HepG2 (cell line): ENCODE measurements around the gene ATP11C. TPM values are rescaled to one million over a fixed set of nuclear protein-coding genes. Genes with fewer than 3 reads are reported as not detected.

Experiments used
- ATAC-seq: fragments of 200-7000 bp; cut with Tn5 transposase; 3 replicates; pipeline ENCODE4 v1.9.1; 2020; ENCODE audit warnings: mild to moderate bottlenecking, moderate library complexity
- BruUV-seq: library from RNA; stranded (reverse); fragments of 400-500 nt; replicated peaks from 2 replicates; lab custom pipeline; 2021; lab: Mats Ljungman, UMichigan
- CTCF ChIA-PET: fragments of 300-600 bp; formaldehyde crosslinking; extraction: SDS; loops from one replicate; lab custom pipeline; 2021; ENCODE audit warnings: low total read pairs, inconsistent platforms, low intra/inter-chr PET ratio; lab: Yijun Ruan, JAX
- POLR2A ChIA-PET: fragments of 350-600 bp; sonication (Branson Sonifier 250); formaldehyde crosslinking; loops from one replicate; lab custom pipeline; 2020; ENCODE audit warnings: antibody characterized with exemption, inconsistent platforms; lab: Yijun Ruan, JAX
- DNase-seq: peaks from one replicate; pipeline ENCODE4 v3.0.0-alpha.2; 2015; ENCODE audit warnings: low spot score
- FAIRE-seq: peaks from 3 replicates; lab custom pipeline; 2011; peaks lifted over from hg19 to GRCh38; lab: Jason Lieb, UNC
- H2AFZ ChIP-seq: one replicate; pipeline ENCODE4 v1.6.1; 2011; ENCODE audit warnings: low read length, inconsistent platforms
- H3K27ac ChIP-seq: fragments of 300-600 bp; 3 replicates; pipeline ENCODE4 v1.8.0; 2011; ENCODE audit warnings: mixed run types, mild to moderate bottlenecking, mixed read lengths, low read length, inconsistent platforms; ENCODE audit not compliant: insufficient read depth; ENCODE audit errors: extremely low read length
- H3K27me3 ChIP-seq, 2 experiments: fragments of 200-600 bp in 1 of 2; 2 replicates in 1 of 2; 3 replicates in 1 of 2; pipeline versions ENCODE4 v1.6.0 to v1.8.0; 2011; ENCODE audit warnings: low read length in 2 of 2, mild to moderate bottlenecking in 2 of 2, moderate library complexity in 2 of 2, inconsistent platforms in 1 of 2; ENCODE audit not compliant: insufficient read depth in 2 of 2, control insufficient read depth in 1 of 2
- H3K36me3 ChIP-seq, 2 experiments: fragments of 200-600 bp in 1 of 2; replicated peaks in 1 of 2; 2 replicates in 1 of 2; 3 replicates in 1 of 2; pipeline versions ENCODE4 v1.5.1 to v1.8.0; 2011; ENCODE audit warnings: low read length in 2 of 2, inconsistent platforms in 1 of 2; ENCODE audit not compliant: insufficient read depth in 2 of 2, control insufficient read depth in 1 of 2
- H3K4me1 ChIP-seq: 2 replicates; pipeline ENCODE4 v1.5.1; 2012; ENCODE audit warnings: low read length, inconsistent platforms; ENCODE audit not compliant: insufficient read depth
- H3K4me2 ChIP-seq: 2 replicates; pipeline ENCODE4 v1.6.0; 2011; ENCODE audit warnings: low read depth, low read length, inconsistent platforms
- H3K4me3 ChIP-seq, 3 experiments: fragments of 200-600 bp in 1 of 3; sonication (generic), shearing (Covaris generic) in 1 of 3; replicated peaks in 1 of 3; 2 replicates each; pipeline ENCODE4 v1.5.1; 2011 to 2016; ENCODE audit warnings: low read length in 3 of 3, inconsistent platforms in 2 of 3, low read depth in 2 of 3, mild to moderate bottlenecking in 2 of 3, control low read depth in 1 of 3, mixed read lengths in 1 of 3; ENCODE audit not compliant: insufficient read depth in 1 of 3
- H3K79me2 ChIP-seq: one replicate; pipeline ENCODE4 v1.6.1; 2011; ENCODE audit warnings: low read length, inconsistent platforms; ENCODE audit not compliant: insufficient read depth
- H3K9ac ChIP-seq: 2 replicates; pipeline ENCODE4 v1.6.0; 2011; ENCODE audit warnings: mild to moderate bottlenecking, low read depth, low read length, inconsistent platforms; ENCODE audit not compliant: insufficient read depth
- H3K9me3 ChIP-seq: 2 replicates; pipeline ENCODE4 v1.5.1; 2012; ENCODE audit warnings: mild to moderate bottlenecking, low read length
- H4K20me1 ChIP-seq: 2 replicates; pipeline ENCODE4 v1.6.0; 2011; ENCODE audit warnings: inconsistent platforms, mild to moderate bottlenecking, low read length, moderate library complexity; ENCODE audit not compliant: insufficient read depth
- CBX2 ChIP-seq, 2 experiments: fragments of 200-600 bp in 1 of 2; sonication (generic); formaldehyde crosslinking in 1 of 2; IDR thresholded peaks; 2 replicates each; pipeline versions ENCODE4 v1.7.0 to v1.8.1; 2018 to 2022; ENCODE audit warnings: low read depth in 2 of 2, low read length in 1 of 2, mild to moderate bottlenecking in 1 of 2, missing genetic modification reagents in 1 of 2
- MBNL3 ChIP-seq: fragments of 250-450 bp; sonication (Bioruptor Pico); conservative IDR thresholded peaks from 2 replicates; pipeline ENCODE4 v1.8.0; 2022; ENCODE audit warnings: mild to moderate bottlenecking, inconsistent platforms
- NFE2L2 ChIP-seq: fragments of 150-350 bp; IDR thresholded peaks from 2 replicates; pipeline ENCODE4 v1.6.1; 2014; ENCODE audit warnings: low read length
- PHF21A ChIP-seq: sonication (generic); formaldehyde crosslinking; IDR thresholded peaks from 2 replicates; pipeline ENCODE4 v1.5.0; 2020; ENCODE audit warnings: mild to moderate bottlenecking, missing genetic modification reagents
- ZMYM3 ChIP-seq: sonication (generic); formaldehyde crosslinking; IDR thresholded peaks from 2 replicates; pipeline ENCODE4 v1.5.1; 2020; ENCODE audit warnings: mild to moderate bottlenecking, missing genetic modification reagents
- ZNF10 ChIP-seq: sonication (generic); formaldehyde crosslinking; IDR thresholded peaks from 2 replicates; pipeline ENCODE4 v1.4.0; 2020; ENCODE audit warnings: mild to moderate bottlenecking, low read depth, missing genetic modification reagents, borderline replicate concordance
- ZNF430 ChIP-seq: sonication (generic); formaldehyde crosslinking; IDR thresholded peaks from 2 replicates; pipeline ENCODE4 v1.9.0; 2021; ENCODE audit warnings: mild to moderate bottlenecking, missing genetic modification reagents
- ZNF747 ChIP-seq: sonication (generic); formaldehyde crosslinking; IDR thresholded peaks from 2 replicates; pipeline ENCODE4 v1.8.1; 2023; ENCODE audit warnings: missing genetic modification reagents, mild to moderate bottlenecking, borderline replicate concordance
- WGBS: methylation state at CpG from one replicate; pipeline ENCODE4 v1.1.6; 2017; ENCODE audit warnings: low lambda C conversion rate; 5-methylcytosine and 5-hydroxymethylcytosine counted together
- in situ Hi-C: cut with HindIII; loops from 2 replicates; pipeline ENCODE4 v1.10.0; 2017; ENCODE audit warnings: low pct_unique_long_range_greater_than_20kb; ENCODE audit not compliant: extremely low pct_ligation_motif_present
- intact Hi-C: fragments of 100-400 bp; cut with micrococcal nuclease; formaldehyde crosslinking; loops from one replicate; pipeline ENCODE4 v1.10.0; 2022; ENCODE audit not compliant: unreplicated experiment
- polyA plus RNA-seq, 8 experiments: library from polyadenylated mRNA; depleted of rRNA in 3 of 8; stranded (reverse) in 7 of 8; unstranded in 1 of 8; fragments of >200 nt; fragmentation: Illumina TruSeq in 4 of 8; extraction: Trizol in 4 of 8; gene quantifications; 2 replicates each; pipeline versions ENCODE4 v1.2.1 to v1.2.3, GENCODE V29; 2011 to 2016; ENCODE audit warnings: low read depth in 4 of 8, missing spikeins in 1 of 8, mixed read lengths in 1 of 8; ENCODE audit not compliant: insufficient read depth in 1 of 8
- total RNA-seq, 5 experiments: library from RNA; depleted of rRNA; stranded (reverse); fragments of >200 nt; fragmentation: Illumina TruSeq; extraction: Trizol; gene quantifications; 2 replicates each; pipeline ENCODE4 v1.2.3, GENCODE V29; 2016; ENCODE audit warnings: low read depth in 1 of 5
- TF ChIP-seq, protein P1 (sequence below): sonication (generic); formaldehyde crosslinking; IDR thresholded peaks from 2 replicates; pipeline ENCODE4 v1.5.0; 2020; ENCODE audit warnings: missing genetic modification reagents
- TF ChIP-seq, protein P2 (sequence below): sonication (generic); formaldehyde crosslinking; conservative IDR thresholded peaks from 2 replicates; pipeline ENCODE4 v1.8.1; 2023; ENCODE audit warnings: missing genetic modification reagents
- TF ChIP-seq, protein P3 (sequence below): sonication (generic); formaldehyde crosslinking; IDR thresholded peaks from 2 replicates; pipeline ENCODE4 v1.4.0; 2020; ENCODE audit warnings: missing genetic modification reagents
- TF ChIP-seq, protein P4 (sequence below): sonication (generic); formaldehyde crosslinking; IDR thresholded peaks from 2 replicates; pipeline ENCODE4 v1.5.0; 2020; ENCODE audit warnings: mild to moderate bottlenecking, missing genetic modification reagents
- TF ChIP-seq, protein P5 (sequence below): sonication (generic); formaldehyde crosslinking; IDR thresholded peaks from 2 replicates; pipeline ENCODE4 v1.4.0; 2020; ENCODE audit warnings: missing genetic modification reagents

The ATP11C gene
- total and polyA plus RNA-seq, 2 of the 13 experiments (the other 11 are each of a cell fraction or from before 2014, with no cell fraction given): 8.5 to 16.9 TPM

DNA sequence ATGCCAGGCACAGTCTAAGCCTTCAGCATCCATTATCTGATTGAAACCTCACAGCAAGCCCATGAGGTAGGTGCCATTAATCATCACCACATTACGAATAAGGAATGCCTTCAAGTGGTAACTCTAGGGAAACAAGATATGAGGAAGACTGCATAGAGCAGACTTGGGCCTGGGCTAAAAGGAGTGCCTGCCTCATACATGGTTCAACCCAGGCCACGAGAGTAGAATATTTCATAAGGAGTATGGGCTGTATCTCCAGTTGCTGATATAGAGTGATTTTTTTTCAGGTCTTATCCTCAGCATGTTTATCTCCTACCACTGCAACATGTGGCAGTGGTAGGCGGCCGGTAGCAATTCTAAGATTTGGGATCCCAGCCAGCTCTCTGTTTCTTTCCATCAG is 51.7 kb downstream of the ATP11C start (continued):
- TF ChIP-seq, protein P1, sequence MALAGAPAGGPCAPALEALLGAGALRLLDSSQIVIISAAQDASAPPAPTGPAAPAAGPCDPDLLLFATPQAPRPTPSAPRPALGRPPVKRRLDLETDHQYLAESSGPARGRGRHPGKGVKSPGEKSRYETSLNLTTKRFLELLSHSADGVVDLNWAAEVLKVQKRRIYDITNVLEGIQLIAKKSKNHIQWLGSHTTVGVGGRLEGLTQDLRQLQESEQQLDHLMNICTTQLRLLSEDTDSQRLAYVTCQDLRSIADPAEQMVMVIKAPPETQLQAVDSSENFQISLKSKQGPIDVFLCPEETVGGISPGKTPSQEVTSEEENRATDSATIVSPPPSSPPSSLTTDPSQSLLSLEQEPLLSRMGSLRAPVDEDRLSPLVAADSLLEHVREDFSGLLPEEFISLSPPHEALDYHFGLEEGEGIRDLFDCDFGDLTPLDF: no peak
- no peak for TF ChIP-seq ZNF430 (CRISPR knock-in tag)
- TF ChIP-seq, protein P2, sequence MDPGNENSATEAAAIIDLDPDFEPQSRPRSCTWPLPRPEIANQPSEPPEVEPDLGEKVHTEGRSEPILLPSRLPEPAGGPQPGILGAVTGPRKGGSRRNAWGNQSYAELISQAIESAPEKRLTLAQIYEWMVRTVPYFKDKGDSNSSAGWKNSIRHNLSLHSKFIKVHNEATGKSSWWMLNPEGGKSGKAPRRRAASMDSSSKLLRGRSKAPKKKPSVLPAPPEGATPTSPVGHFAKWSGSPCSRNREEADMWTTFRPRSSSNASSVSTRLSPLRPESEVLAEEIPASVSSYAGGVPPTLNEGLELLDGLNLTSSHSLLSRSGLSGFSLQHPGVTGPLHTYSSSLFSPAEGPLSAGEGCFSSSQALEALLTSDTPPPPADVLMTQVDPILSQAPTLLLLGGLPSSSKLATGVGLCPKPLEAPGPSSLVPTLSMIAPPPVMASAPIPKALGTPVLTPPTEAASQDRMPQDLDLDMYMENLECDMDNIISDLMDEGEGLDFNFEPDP: no peak
- TF ChIP-seq, protein P3, sequence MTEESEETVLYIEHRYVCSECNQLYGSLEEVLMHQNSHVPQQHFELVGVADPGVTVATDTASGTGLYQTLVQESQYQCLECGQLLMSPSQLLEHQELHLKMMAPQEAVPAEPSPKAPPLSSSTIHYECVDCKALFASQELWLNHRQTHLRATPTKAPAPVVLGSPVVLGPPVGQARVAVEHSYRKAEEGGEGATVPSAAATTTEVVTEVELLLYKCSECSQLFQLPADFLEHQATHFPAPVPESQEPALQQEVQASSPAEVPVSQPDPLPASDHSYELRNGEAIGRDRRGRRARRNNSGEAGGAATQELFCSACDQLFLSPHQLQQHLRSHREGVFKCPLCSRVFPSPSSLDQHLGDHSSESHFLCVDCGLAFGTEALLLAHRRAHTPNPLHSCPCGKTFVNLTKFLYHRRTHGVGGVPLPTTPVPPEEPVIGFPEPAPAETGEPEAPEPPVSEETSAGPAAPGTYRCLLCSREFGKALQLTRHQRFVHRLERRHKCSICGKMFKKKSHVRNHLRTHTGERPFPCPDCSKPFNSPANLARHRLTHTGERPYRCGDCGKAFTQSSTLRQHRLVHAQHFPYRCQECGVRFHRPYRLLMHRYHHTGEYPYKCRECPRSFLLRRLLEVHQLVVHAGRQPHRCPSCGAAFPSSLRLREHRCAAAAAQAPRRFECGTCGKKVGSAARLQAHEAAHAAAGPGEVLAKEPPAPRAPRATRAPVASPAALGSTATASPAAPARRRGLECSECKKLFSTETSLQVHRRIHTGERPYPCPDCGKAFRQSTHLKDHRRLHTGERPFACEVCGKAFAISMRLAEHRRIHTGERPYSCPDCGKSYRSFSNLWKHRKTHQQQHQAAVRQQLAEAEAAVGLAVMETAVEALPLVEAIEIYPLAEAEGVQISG: no peak

DNA sequence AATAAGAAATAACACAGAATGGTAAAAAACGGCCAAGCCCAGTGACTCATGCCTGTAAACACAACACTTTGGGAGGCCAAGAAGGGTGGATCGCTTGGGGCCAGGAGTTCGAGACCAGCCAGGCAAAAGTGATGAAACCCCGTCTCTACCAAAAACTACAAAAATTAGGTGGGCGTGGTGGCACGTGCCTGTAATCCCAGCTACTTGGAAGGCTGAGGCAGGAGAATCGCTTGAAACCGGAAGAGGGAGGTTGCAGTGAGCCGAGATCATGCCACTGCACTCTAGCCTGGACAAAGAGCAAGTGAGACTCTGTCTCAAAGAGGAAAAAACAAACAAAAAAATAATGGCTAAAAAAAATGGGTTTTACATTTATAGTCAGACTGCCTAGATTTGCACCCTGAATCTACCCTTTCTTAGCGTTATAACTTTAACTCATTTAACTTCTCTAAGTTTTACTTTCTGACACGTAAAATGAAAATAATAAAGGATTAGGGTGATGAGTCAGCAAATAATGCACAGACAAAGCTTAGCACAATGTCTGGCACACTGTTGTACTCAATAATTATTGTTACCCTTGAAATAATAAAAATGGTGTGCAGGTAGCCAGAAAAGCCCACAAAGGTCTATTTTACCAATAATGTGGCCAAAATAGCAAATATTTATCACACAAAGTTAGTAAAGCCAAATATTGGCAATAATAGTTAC is 55.0 kb downstream of the ATP11C start:
- no peak for DNase-seq
- Histone ChIP-seq H3K79me2 (no peaks in the 10 kb centered on the region), H3K4me2 (no peak overlapping the region), H4K20me1 (no peaks in the 10 kb centered on the region), H3K36me3 (no peaks in the 10 kb centered on the region), H3K4me1 (0 out of 2 replicates have a peak, but pooled peaks cover 11% of the 10 kb centered on the region), H2AFZ (no peak overlapping the region), H3K9ac (no peak overlapping the region), H3K27ac (no peak overlapping the region), H3K4me3 (no peak overlapping the region), H3K27me3 (no peaks in the 10 kb centered on the region), H3K9me3 (no peaks in the 10 kb centered on the region)
- CTCF ChIA-PET: no interaction called here
- 89% methylated on average over 11 of the region's 11 CpGs for WGBS
- no peak for FAIRE-seq
- no TSS peak for BruUV-seq
- POLR2A ChIA-PET: no interaction called here
- in situ Hi-C loops (no loop called here), intact Hi-C loops (no loop called here)
- no peak for ATAC-seq
- TF ChIP-seq NFE2L2 (peak; percentile 50; the same call in 1 of the 2 replicates), ZMYM3 (CRISPR knock-in tag) (no peak), CBX2 (IDR thresholded peaks at IDR 0.05; ENCODE audit: low read depth, low read length) (no peak), CBX2 (CRISPR knock-in tag; IDR thresholded peaks at IDR 0.05; ENCODE audit: low read depth) (no peak), MBNL3 (CRISPR knock-in tag) (no peak), PHF21A (CRISPR knock-in tag) (no peak), ZNF10 (no peak), ZNF747 (CRISPR knock-in tag) (no peak)
- TF ChIP-seq, protein P4, sequence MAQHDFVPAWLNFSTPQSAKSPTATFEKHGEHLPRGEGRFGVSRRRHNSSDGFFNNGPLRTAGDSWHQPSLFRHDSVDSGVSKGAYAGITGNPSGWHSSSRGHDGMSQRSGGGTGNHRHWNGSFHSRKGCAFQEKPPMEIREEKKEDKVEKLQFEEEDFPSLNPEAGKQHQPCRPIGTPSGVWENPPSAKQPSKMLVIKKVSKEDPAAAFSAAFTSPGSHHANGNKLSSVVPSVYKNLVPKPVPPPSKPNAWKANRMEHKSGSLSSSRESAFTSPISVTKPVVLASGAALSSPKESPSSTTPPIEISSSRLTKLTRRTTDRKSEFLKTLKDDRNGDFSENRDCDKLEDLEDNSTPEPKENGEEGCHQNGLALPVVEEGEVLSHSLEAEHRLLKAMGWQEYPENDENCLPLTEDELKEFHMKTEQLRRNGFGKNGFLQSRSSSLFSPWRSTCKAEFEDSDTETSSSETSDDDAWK (CRISPR knock-in tag): no peak
- TF ChIP-seq, protein P5, sequence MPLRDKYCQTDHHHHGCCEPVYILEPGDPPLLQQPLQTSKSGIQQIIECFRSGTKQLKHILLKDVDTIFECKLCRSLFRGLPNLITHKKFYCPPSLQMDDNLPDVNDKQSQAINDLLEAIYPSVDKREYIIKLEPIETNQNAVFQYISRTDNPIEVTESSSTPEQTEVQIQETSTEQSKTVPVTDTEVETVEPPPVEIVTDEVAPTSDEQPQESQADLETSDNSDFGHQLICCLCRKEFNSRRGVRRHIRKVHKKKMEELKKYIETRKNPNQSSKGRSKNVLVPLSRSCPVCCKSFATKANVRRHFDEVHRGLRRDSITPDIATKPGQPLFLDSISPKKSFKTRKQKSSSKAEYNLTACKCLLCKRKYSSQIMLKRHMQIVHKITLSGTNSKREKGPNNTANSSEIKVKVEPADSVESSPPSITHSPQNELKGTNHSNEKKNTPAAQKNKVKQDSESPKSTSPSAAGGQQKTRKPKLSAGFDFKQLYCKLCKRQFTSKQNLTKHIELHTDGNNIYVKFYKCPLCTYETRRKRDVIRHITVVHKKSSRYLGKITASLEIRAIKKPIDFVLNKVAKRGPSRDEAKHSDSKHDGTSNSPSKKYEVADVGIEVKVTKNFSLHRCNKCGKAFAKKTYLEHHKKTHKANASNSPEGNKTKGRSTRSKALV (CRISPR knock-in tag): no peak
